ENCODE results near the gene SERTAD2.

GRCh38 chr2:64602436-64602835 is 51.3 kb downstream of the SERTAD2 start:
- TF ChIP-seq CTCF (IDR thresholded peaks at IDR 0.05; ENCODE audit: low read depth, low read length) (no peak), POLR2A (IDR thresholded peaks at IDR 0.05; ENCODE audit: extremely low read depth, insufficient read length) (no peak)
